IMR-90 (cell line): ENCODE measurements around the gene FGF3. TPM values are rescaled to one million over a fixed set of nuclear protein-coding genes. Genes with fewer than 3 reads are reported as not detected.

Experiments used
- ATAC-seq: fragments of 200-7000 bp; cut with Tn5 transposase; 2 replicates; pipeline ENCODE4 v1.9.1; 2020; ENCODE audit warnings: low read depth, mild to moderate bottlenecking, moderate library complexity
- BruUV-seq: library from RNA; stranded (reverse); fragments of 400-500 nt; replicated peaks from 2 replicates; lab custom pipeline; 2021; lab: Mats Ljungman, UMichigan
- CTCF ChIA-PET: fragments of 300-600 bp; formaldehyde crosslinking; extraction: SDS; loops from one replicate; lab custom pipeline; 2021; ENCODE audit warnings: antibody characterized with exemption; lab: Yijun Ruan, JAX
- POLR2A ChIA-PET: fragments of 300-600 bp; sonication (Branson Sonifier 250); formaldehyde crosslinking; loops from one replicate; lab custom pipeline; 2022; ENCODE audit warnings: antibody characterized with exemption; ENCODE audit not compliant: unreplicated experiment; lab: Charles Lee
- DNase-seq: peaks from one replicate; pipeline ENCODE4 v3.0.0; 2013
- H2AFZ ChIP-seq: replicated peaks from 2 replicates; pipeline ENCODE3; 2013; ENCODE audit warnings: low read length, mild to moderate bottlenecking; ENCODE audit not compliant: poor library complexity
- H2AK5ac ChIP-seq: 2 replicates; pipeline ENCODE4 v1.6.1; 2013; ENCODE audit warnings: low read depth, low read length, inconsistent platforms
- H2AK9ac ChIP-seq: replicated peaks from 2 replicates; pipeline ENCODE3; 2013; ENCODE audit warnings: mild to moderate bottlenecking, low read depth, low read length, moderate library complexity; ENCODE audit not compliant: poor library complexity
- H2BK120ac ChIP-seq: 2 replicates; pipeline ENCODE4 v1.6.1; 2013; ENCODE audit warnings: low read depth, low read length, inconsistent platforms
- H2BK15ac ChIP-seq: 3 replicates; pipeline ENCODE4 v1.6.1; 2013; ENCODE audit warnings: low read depth, low read length, inconsistent platforms
- H2BK20ac ChIP-seq: 2 replicates; pipeline ENCODE4 v1.6.1; 2013; ENCODE audit warnings: low read depth, mild to moderate bottlenecking, inconsistent platforms, low read length, moderate library complexity
- H2BK5ac ChIP-seq: 2 replicates; pipeline ENCODE4 v1.6.1; 2013; ENCODE audit warnings: mild to moderate bottlenecking, low read depth, low read length, inconsistent platforms; ENCODE audit not compliant: poor library complexity, severe bottlenecking
- H3K14ac ChIP-seq: replicated peaks from 2 replicates; pipeline ENCODE4 v1.6.1; 2013; ENCODE audit warnings: low read depth, low read length, inconsistent platforms
- H3K18ac ChIP-seq: 2 replicates; pipeline ENCODE4 v1.6.1; 2013; ENCODE audit warnings: low read depth, low read length, control low read depth
- H3K23ac ChIP-seq: 2 replicates; pipeline ENCODE4 v1.6.1; 2013; ENCODE audit warnings: low read depth, low read length, inconsistent platforms
- H3K27ac ChIP-seq: 2 replicates; pipeline ENCODE4 v1.5.1; 2013; ENCODE audit warnings: mild to moderate bottlenecking, control low read depth, low read length; ENCODE audit not compliant: insufficient read depth
- H3K27me3 ChIP-seq: 2 replicates; pipeline ENCODE4 v1.6.1; 2013; ENCODE audit warnings: low read length; ENCODE audit not compliant: control insufficient read depth, insufficient read depth
- H3K36me3 ChIP-seq: 2 replicates; pipeline ENCODE4 v1.6.1; 2013; ENCODE audit warnings: low read length, mixed read lengths; ENCODE audit not compliant: control insufficient read depth, insufficient read depth
- H3K4ac ChIP-seq: 2 replicates; pipeline ENCODE4 v1.6.1; 2013; ENCODE audit warnings: low read depth, low read length, inconsistent platforms
- H3K4me1 ChIP-seq: 2 replicates; pipeline ENCODE4 v1.6.1; 2013; ENCODE audit warnings: low read length, mixed read lengths; ENCODE audit not compliant: control insufficient read depth, insufficient read depth
- H3K4me2 ChIP-seq: 2 replicates; pipeline ENCODE4 v1.6.1; 2013; ENCODE audit warnings: low read depth, mild to moderate bottlenecking, control low read depth, low read length, moderate library complexity
- H3K4me3 ChIP-seq: 2 replicates; pipeline ENCODE4 v1.5.1; 2013; ENCODE audit warnings: low read depth, mild to moderate bottlenecking, control low read depth, low read length, moderate library complexity; ENCODE audit not compliant: insufficient read depth
- H3K56ac ChIP-seq: 2 replicates; pipeline ENCODE4 v1.6.1; 2013; ENCODE audit warnings: low read length, inconsistent platforms; ENCODE audit not compliant: insufficient read depth; ENCODE audit errors: extremely low read depth
- H3K79me1 ChIP-seq, 2 experiments: 2 replicates each; pipeline ENCODE4 v1.6.1; 2013; ENCODE audit warnings: low read length in 2 of 2, inconsistent platforms in 1 of 2, low read depth in 1 of 2
- H3K9ac ChIP-seq: 2 replicates; pipeline ENCODE4 v1.6.1; 2013; ENCODE audit warnings: low read depth, low read length, control low read depth
- H3K9me1 ChIP-seq: 2 replicates; pipeline ENCODE4 v1.6.1; 2013; ENCODE audit warnings: low read length, inconsistent platforms; ENCODE audit not compliant: insufficient read depth
- H3K9me3 ChIP-seq: 2 replicates; pipeline ENCODE4 v1.6.1; 2013; ENCODE audit warnings: low read length; ENCODE audit not compliant: control insufficient read depth, insufficient read depth
- H4K20me1 ChIP-seq: 2 replicates; pipeline ENCODE4 v1.6.1; 2013; ENCODE audit warnings: low read length, inconsistent platforms; ENCODE audit not compliant: insufficient read depth
- H4K5ac ChIP-seq: 2 replicates; pipeline ENCODE4 v1.6.1; 2013; ENCODE audit warnings: mild to moderate bottlenecking, low read depth, low read length, control low read depth
- H4K8ac ChIP-seq, 2 experiments: 2 replicates each; pipeline ENCODE4 v1.6.1; 2013; ENCODE audit warnings: low read depth in 2 of 2, low read length in 2 of 2, control low read depth in 1 of 2, inconsistent platforms in 1 of 2
- H4K91ac ChIP-seq: 2 replicates; pipeline ENCODE4 v1.6.1; 2013; ENCODE audit warnings: low read depth, low read length, inconsistent platforms; ENCODE audit not compliant: insufficient read depth
- BHLHE40 ChIP-seq: fragments of 150-350 bp; IDR thresholded peaks from 2 replicates; pipeline ENCODE4 v1.6.1; 2016; ENCODE audit warnings: mild to moderate bottlenecking, low read depth, low read length
- CEBPB ChIP-seq: IDR thresholded peaks from 2 replicates; pipeline ENCODE4 v1.6.1; 2012; ENCODE audit warnings: low read depth, low read length, improper control_type of control experiment
- CHD1 ChIP-seq: IDR thresholded peaks from 2 replicates; pipeline ENCODE4 v1.6.1; 2012; ENCODE audit warnings: low read depth, low read length, improper control_type of control experiment
- FOS ChIP-seq: fragments of 150-350 bp; IDR thresholded peaks from 2 replicates; pipeline ENCODE4 v1.6.1; 2016; ENCODE audit warnings: low read depth, low read length
- MAZ ChIP-seq: IDR thresholded peaks from 2 replicates; pipeline ENCODE4 v1.6.1; 2012; ENCODE audit warnings: low read depth, mild to moderate bottlenecking, low read length, improper control_type of control experiment, moderate library complexity, borderline replicate concordance
- POLR2A ChIP-seq: IDR thresholded peaks from 2 replicates; pipeline ENCODE4 v1.6.1; 2012; ENCODE audit warnings: mild to moderate bottlenecking, low read depth, low read length
- RCOR1 ChIP-seq: IDR thresholded peaks from 2 replicates; pipeline ENCODE4 v1.6.1; 2012; ENCODE audit warnings: mild to moderate bottlenecking, low read length, improper control_type of control experiment; ENCODE audit not compliant: insufficient replicate concordance
- RFX5 ChIP-seq: IDR thresholded peaks from 2 replicates; pipeline ENCODE4 v1.8.0; 2012; ENCODE audit warnings: low read depth, mild to moderate bottlenecking, low read length, moderate library complexity
- SMC3 ChIP-seq: fragments of 150-350 bp; IDR thresholded peaks from 2 replicates; pipeline ENCODE4 v1.6.1; 2016; ENCODE audit warnings: low read depth, mild to moderate bottlenecking, antibody characterized with exemption, low read length, moderate library complexity
- WGBS, 2 experiments: methylation state at CpG; one replicate each; pipeline versions ENCODE4 v1.1.5 to v1.1.7; 2013; ENCODE audit warnings: missing lambda C conversion rate in 2 of 2; ENCODE audit not compliant: insufficient read length in 1 of 2; ENCODE audit errors: extremely low coverage in 2 of 2; 5-methylcytosine and 5-hydroxymethylcytosine counted together
- dilution Hi-C: fragments of 300-500 bp; cut with HindIII; formaldehyde crosslinking; loops from one replicate; pipeline ENCODE4 v1.14.3; 2018; ENCODE audit warnings: low sequenced_read_pairs; ENCODE audit not compliant: unreplicated experiment
- in situ Hi-C: fragments of 300-500 bp; cut with MboI; formaldehyde crosslinking; loops from 3 replicates; pipeline ENCODE4 v1.14.3; 2019; ENCODE audit warnings: low sequenced_read_pairs, inconsistent platforms, mixed read lengths
- intact Hi-C: fragments of 100-400 bp; cut with micrococcal nuclease; formaldehyde crosslinking; loops from 2 replicates; pipeline ENCODE4 v1.10.0; 2022
- polyA plus RNA-seq, 3 experiments: library from polyadenylated mRNA; depleted of rRNA; stranded (reverse); fragments of >200 nt; gene quantifications; 2 replicates each; pipeline ENCODE4 v1.2.3, GENCODE V29; 2012; ENCODE audit warnings: low replicate concordance in 1 of 3
- total RNA-seq: library from RNA; depleted of rRNA; stranded (reverse); fragments of >200 nt; gene quantifications from 2 replicates; pipeline ENCODE4 v1.2.3, GENCODE V29; 2012
- TF ChIP-seq, protein P1 (sequence below): conservative IDR thresholded peaks from 2 replicates; pipeline ENCODE4 v1.5.1; 2012; ENCODE audit warnings: mild to moderate bottlenecking, low read depth, low read length, improper control_type of control experiment
- TF ChIP-seq, protein P2 (sequence below): fragments of 150-350 bp; IDR thresholded peaks from 2 replicates; pipeline ENCODE4 v1.6.1; 2016; ENCODE audit warnings: low read depth, mild to moderate bottlenecking, low read length, moderate library complexity, borderline replicate concordance
- TF ChIP-seq, protein P3 (sequence below): fragments of 150-350 bp; IDR thresholded peaks from 2 replicates; pipeline ENCODE4 v1.6.1; 2017; ENCODE audit warnings: mild to moderate bottlenecking, antibody characterized with exemption, low read length, low read depth

Gene FGF3
- total and polyA plus RNA-seq, 2 of the 4 experiments (the other 2 are of a cell fraction) = not detected

DNA sequence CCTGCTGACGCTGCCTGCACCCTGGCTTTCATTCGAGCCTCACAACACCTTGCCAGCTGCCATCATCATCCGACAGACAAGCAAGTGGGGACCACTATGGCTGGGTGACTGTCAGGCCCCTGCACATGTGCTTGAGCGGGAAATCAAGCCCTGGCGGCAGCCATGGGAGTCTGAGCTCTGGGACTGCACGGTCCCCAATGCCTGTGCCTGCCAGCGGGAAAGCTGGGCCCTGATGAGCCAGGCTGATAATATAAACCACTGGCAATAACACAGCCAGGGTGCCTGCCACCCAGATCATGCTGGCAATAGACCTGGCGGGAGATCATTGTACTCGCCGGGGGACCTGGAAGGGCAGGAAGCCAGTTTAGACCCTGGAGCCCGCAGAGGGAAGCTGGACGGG, 2.5 kb downstream of the FGF3 start:
- 23% methylated on average over 3 of the region's 12 CpGs; no CpG with 5 or more reads in 1 of the 2 experiments for WGBS, 2 experiments
- no peak for ATAC-seq
- no peak overlapping the region for H3K4ac ChIP-seq
- H3K14ac ChIP-seq = no peak overlapping the region
- H3K4me3 ChIP-seq = no peak overlapping the region
- no peak overlapping the region for H4K8ac ChIP-seq
- no peak overlapping the region for H2BK20ac ChIP-seq
- H2BK15ac ChIP-seq = no peak overlapping the region
- peaks cover 67% of the 10 kb centered on the region for H3K27me3 ChIP-seq
- no peaks in the 10 kb centered on the region for H3K9me3 ChIP-seq
- H2AK9ac ChIP-seq = no peak overlapping the region
- H2AFZ ChIP-seq = no peak overlapping the region
- TF ChIP-seq RCOR1 = no peak
- TF ChIP-seq BHLHE40 = no peak
- no peak for TF ChIP-seq RFX5
- TF ChIP-seq, protein P1, sequence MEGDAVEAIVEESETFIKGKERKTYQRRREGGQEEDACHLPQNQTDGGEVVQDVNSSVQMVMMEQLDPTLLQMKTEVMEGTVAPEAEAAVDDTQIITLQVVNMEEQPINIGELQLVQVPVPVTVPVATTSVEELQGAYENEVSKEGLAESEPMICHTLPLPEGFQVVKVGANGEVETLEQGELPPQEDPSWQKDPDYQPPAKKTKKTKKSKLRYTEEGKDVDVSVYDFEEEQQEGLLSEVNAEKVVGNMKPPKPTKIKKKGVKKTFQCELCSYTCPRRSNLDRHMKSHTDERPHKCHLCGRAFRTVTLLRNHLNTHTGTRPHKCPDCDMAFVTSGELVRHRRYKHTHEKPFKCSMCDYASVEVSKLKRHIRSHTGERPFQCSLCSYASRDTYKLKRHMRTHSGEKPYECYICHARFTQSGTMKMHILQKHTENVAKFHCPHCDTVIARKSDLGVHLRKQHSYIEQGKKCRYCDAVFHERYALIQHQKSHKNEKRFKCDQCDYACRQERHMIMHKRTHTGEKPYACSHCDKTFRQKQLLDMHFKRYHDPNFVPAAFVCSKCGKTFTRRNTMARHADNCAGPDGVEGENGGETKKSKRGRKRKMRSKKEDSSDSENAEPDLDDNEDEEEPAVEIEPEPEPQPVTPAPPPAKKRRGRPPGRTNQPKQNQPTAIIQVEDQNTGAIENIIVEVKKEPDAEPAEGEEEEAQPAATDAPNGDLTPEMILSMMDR = no peak
- no peak for TF ChIP-seq FOS
- TF ChIP-seq CHD1 = no peak
- TF ChIP-seq, protein P2, sequence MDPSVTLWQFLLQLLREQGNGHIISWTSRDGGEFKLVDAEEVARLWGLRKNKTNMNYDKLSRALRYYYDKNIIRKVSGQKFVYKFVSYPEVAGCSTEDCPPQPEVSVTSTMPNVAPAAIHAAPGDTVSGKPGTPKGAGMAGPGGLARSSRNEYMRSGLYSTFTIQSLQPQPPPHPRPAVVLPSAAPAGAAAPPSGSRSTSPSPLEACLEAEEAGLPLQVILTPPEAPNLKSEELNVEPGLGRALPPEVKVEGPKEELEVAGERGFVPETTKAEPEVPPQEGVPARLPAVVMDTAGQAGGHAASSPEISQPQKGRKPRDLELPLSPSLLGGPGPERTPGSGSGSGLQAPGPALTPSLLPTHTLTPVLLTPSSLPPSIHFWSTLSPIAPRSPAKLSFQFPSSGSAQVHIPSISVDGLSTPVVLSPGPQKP = no peak
- no peak for TF ChIP-seq MAZ
- TF ChIP-seq POLR2A = no peak
- TF ChIP-seq CEBPB = no peak
- TF ChIP-seq, protein P3, sequence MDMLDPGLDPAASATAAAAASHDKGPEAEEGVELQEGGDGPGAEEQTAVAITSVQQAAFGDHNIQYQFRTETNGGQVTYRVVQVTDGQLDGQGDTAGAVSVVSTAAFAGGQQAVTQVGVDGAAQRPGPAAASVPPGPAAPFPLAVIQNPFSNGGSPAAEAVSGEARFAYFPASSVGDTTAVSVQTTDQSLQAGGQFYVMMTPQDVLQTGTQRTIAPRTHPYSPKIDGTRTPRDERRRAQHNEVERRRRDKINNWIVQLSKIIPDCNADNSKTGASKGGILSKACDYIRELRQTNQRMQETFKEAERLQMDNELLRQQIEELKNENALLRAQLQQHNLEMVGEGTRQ = no peak
- TF ChIP-seq SMC3 = no peak
- intact Hi-C loops = no loop called here
- ChIA-PET CTCF (no interaction called here), POLR2A (no interaction called here)
- DNase-seq = no peak
- H3K9me1 ChIP-seq = no peaks in the 10 kb centered on the region
- no peak overlapping the region for H3K18ac ChIP-seq
- H4K91ac ChIP-seq = no peak overlapping the region
- dilution Hi-C loops = no loop called here
- in situ Hi-C loops = no loop called here
- no peaks in the 10 kb centered on the region for H3K36me3 ChIP-seq
- no peak overlapping the region for H2BK5ac ChIP-seq
- no peak overlapping the region for H3K9ac ChIP-seq
- no peak overlapping the region for H3K56ac ChIP-seq
- H4K20me1 ChIP-seq = no peaks in the 10 kb centered on the region
- H3K4me2 ChIP-seq = no peak overlapping the region
- H2BK120ac ChIP-seq = no peak overlapping the region
- H3K27ac ChIP-seq = no peak overlapping the region
- H3K23ac ChIP-seq = no peak overlapping the region
- BruUV-seq = no TSS peak
- no peaks in the 10 kb centered on the region for H3K79me1 ChIP-seq
- no peak overlapping the region for H2AK5ac ChIP-seq
- H3K4me1 ChIP-seq = no peaks in the 10 kb centered on the region; the same call in 1 of the 2 replicates
- H4K5ac ChIP-seq = no peak overlapping the region
